Adrenal gland (tissue), 5 donors: ENCODE data around the gene ARHGAP8.

Source experiments
- CTCF ChIP-seq, 6 experiments: fragments of 450-650 bp in 4 of 6; fragments of 200-600 bp in 2 of 6; sonication (generic) in 1 of 6; IDR thresholded peaks; 1 replicate in 5 of 6; 2 replicates in 1 of 6; pipeline versions ENCODE4 v1.5.1 to v1.8.0; 2016 to 2021; ENCODE audit warnings: antibody characterized with exemption in 6 of 6, mild to moderate bottlenecking in 2 of 6, moderate library complexity in 1 of 6
- POLR2A ChIP-seq, 2 donors: fragments of 450-650 bp; IDR thresholded peaks; one replicate each; pipeline ENCODE4 v1.6.1; 2017; ENCODE audit warnings: antibody characterized with exemption in 2 of 2, mild to moderate bottlenecking in 2 of 2, moderate library complexity in 1 of 2
- donor health status: DM: no; HTN: no; CAD: no.

GRCh38 chr22:44898236-44898635, 145.9 kb downstream of the ARHGAP8 start:
- TF ChIP-seq POLR2A (IDR thresholded peaks at IDR 0.05): no peak
- no peak for TF ChIP-seq CTCF (IDR thresholded peaks at IDR 0.05)
